Endothelial cell of umbilical vein (primary cell): ENCODE data around the gene RAB10. TPM values are rescaled to one million over a fixed set of nuclear protein-coding genes. Genes with fewer than 3 reads are reported as not detected.

Experiments used
- BruUV-seq: library from RNA; stranded (reverse); fragments of 400-500 nt; replicated peaks from 2 replicates; lab custom pipeline; 2021; lab: Mats Ljungman, UMichigan
- CTCF ChIA-PET: fragments of 300-600, 350-600 bp; sonication (Branson Sonifier 250); formaldehyde crosslinking; loops from one replicate; lab custom pipeline; 2021; ENCODE audit warnings: antibody characterized with exemption, inconsistent platforms; lab: Charles Lee
- POLR2A ChIA-PET: fragments of 300-600, 350-600 bp; sonication (Branson Sonifier 250); formaldehyde crosslinking; loops from one replicate; lab custom pipeline; 2021; ENCODE audit warnings: antibody characterized with exemption, inconsistent platforms; lab: Charles Lee
- DNase-seq: peaks from one replicate; pipeline ENCODE4 v3.0.0-alpha.2; 2011; ENCODE audit warnings: low read depth, low spot score
- FAIRE-seq: peaks from 2 replicates; lab custom pipeline; 2011; peaks lifted over from hg19 to GRCh38; lab: Jason Lieb, UNC
- H2AFZ ChIP-seq: 2 replicates; pipeline ENCODE4 v1.6.0; 2012; ENCODE audit warnings: low read depth, low read length, control low read depth, inconsistent platforms
- H3K27ac ChIP-seq: 2 replicates; pipeline ENCODE4 v1.5.1; 2011; ENCODE audit warnings: low read depth, mild to moderate bottlenecking, control low read depth, low read length, moderate library complexity; ENCODE audit not compliant: insufficient read depth
- H3K27me3 ChIP-seq, 2 experiments: 2 replicates each; pipeline versions ENCODE4 v1.6.0 to v1.6.1; 2011; ENCODE audit warnings: low read length in 2 of 2, mixed read lengths in 1 of 2; ENCODE audit not compliant: control insufficient read depth in 2 of 2, insufficient read depth in 2 of 2
- H3K36me3 ChIP-seq, 2 experiments: 2 replicates in 1 of 2; 3 replicates in 1 of 2; pipeline ENCODE4 v1.5.1; 2011; ENCODE audit warnings: low read length in 2 of 2, mild to moderate bottlenecking in 1 of 2, moderate library complexity in 1 of 2; ENCODE audit not compliant: control insufficient read depth in 2 of 2, insufficient read depth in 2 of 2; ENCODE audit errors: extremely low read depth in 1 of 2
- H3K4me1 ChIP-seq: 3 replicates; pipeline ENCODE4 v1.5.1; 2011; ENCODE audit warnings: mild to moderate bottlenecking, low read length; ENCODE audit not compliant: control insufficient read depth, insufficient read depth; ENCODE audit errors: extremely low read depth
- H3K4me2 ChIP-seq: 2 replicates; pipeline ENCODE4 v1.6.1; 2011; ENCODE audit warnings: low read length, control low read depth, mixed read lengths; ENCODE audit not compliant: insufficient read depth
- H3K4me3 ChIP-seq, 3 experiments: fragments of 200-600 bp in 1 of 3; sonication (generic), shearing (Covaris generic) in 1 of 3; replicated peaks in 1 of 3; 2 replicates each; pipeline ENCODE4 v1.5.1; 2011 to 2016; ENCODE audit warnings: control low read depth in 3 of 3, low read length in 3 of 3, mild to moderate bottlenecking in 2 of 3, inconsistent platforms in 1 of 3, low read depth in 1 of 3, moderate library complexity in 1 of 3; ENCODE audit not compliant: insufficient read depth in 1 of 3
- H3K79me2 ChIP-seq: 2 replicates; pipeline ENCODE4 v1.6.0; 2012; ENCODE audit warnings: low read length, inconsistent platforms; ENCODE audit not compliant: control insufficient read depth, insufficient read depth
- H3K9ac ChIP-seq: replicated peaks from 2 replicates; pipeline ENCODE3; 2011; ENCODE audit warnings: low read length, control low read depth; ENCODE audit not compliant: insufficient read depth; ENCODE audit errors: extremely low read depth
- H3K9me1 ChIP-seq: replicated peaks from 3 replicates; pipeline ENCODE4 v1.6.0; 2011; ENCODE audit warnings: mild to moderate bottlenecking, low read length; ENCODE audit not compliant: control insufficient read depth, insufficient read depth; ENCODE audit errors: extremely low read depth
- H3K9me3 ChIP-seq: replicated peaks from 2 replicates; pipeline ENCODE4 v1.5.1; 2012; ENCODE audit warnings: low read length, inconsistent platforms; ENCODE audit not compliant: control insufficient read depth, insufficient read depth
- H4K20me1 ChIP-seq: replicated peaks from 2 replicates; pipeline ENCODE3; 2011; ENCODE audit warnings: mild to moderate bottlenecking, low read length; ENCODE audit not compliant: control insufficient read depth, insufficient read depth; ENCODE audit errors: extremely low read depth
- CTCF ChIP-seq, 2 donors: IDR thresholded peaks; 1 replicate in 1 of 2; 2 replicates in 1 of 2; pipeline ENCODE4 v1.5.1; 2011; ENCODE audit warnings: low read length in 2 of 2, mild to moderate bottlenecking in 2 of 2, moderate library complexity in 2 of 2, control low read depth in 1 of 2, inconsistent platforms in 1 of 2, low read depth in 1 of 2; ENCODE audit not compliant: insufficient read depth in 1 of 2; ENCODE audit errors: extremely low read depth in 1 of 2
- EZH2 ChIP-seq: IDR thresholded peaks from 2 replicates; pipeline ENCODE4 v1.6.1; 2012; ENCODE audit warnings: borderline replicate concordance, low read depth, mild to moderate bottlenecking, moderate library complexity, low read length, inconsistent platforms; ENCODE audit not compliant: severe bottlenecking
- FOS ChIP-seq: IDR thresholded peaks from 2 replicates; pipeline ENCODE4 v1.6.1; 2011; ENCODE audit warnings: mild to moderate bottlenecking, low read length, moderate library complexity, borderline replicate concordance; ENCODE audit not compliant: insufficient read depth
- GATA2 ChIP-seq: IDR thresholded peaks from 2 replicates; pipeline ENCODE4 v1.7.0; 2011; ENCODE audit warnings: low read depth, mild to moderate bottlenecking, moderate library complexity, mixed read lengths, low read length; ENCODE audit not compliant: insufficient read length, insufficient read depth
- JUN ChIP-seq: IDR thresholded peaks from 2 replicates; pipeline ENCODE4 v1.6.1; 2011; ENCODE audit warnings: borderline replicate concordance, low read depth; ENCODE audit not compliant: insufficient read length, insufficient read depth
- MAX ChIP-seq: IDR thresholded peaks from 2 replicates; pipeline ENCODE4 v1.6.1; 2011; ENCODE audit not compliant: insufficient read depth, insufficient read length
- MYC ChIP-seq: IDR thresholded peaks from one replicate; pipeline ENCODE4 v1.6.1; 2011; ENCODE audit warnings: mild to moderate bottlenecking, low read depth, low read length
- POLR2A ChIP-seq: IDR thresholded peaks from 2 replicates; pipeline ENCODE4 v1.6.1; 2012; ENCODE audit warnings: low read depth, mild to moderate bottlenecking, control low read depth, low read length
- POLR2AphosphoS5 ChIP-seq: IDR thresholded peaks from 2 replicates; pipeline ENCODE4 v1.6.1; 2012; ENCODE audit warnings: low read depth, mild to moderate bottlenecking, control low read depth, low read length, moderate library complexity; ENCODE audit not compliant: insufficient read depth
- dilution Hi-C: fragments of 300-500 bp; cut with MboI; formaldehyde crosslinking; loops from one replicate; pipeline ENCODE4 v1.15.0; 2019; ENCODE audit warnings: low sequenced_read_pairs; ENCODE audit not compliant: extremely low pct_ligation_motif_present
- intact Hi-C: fragments of 100-400 bp; cut with micrococcal nuclease; formaldehyde crosslinking; loops from one replicate; pipeline ENCODE4 v1.10.0; 2022
- polyA plus RNA-seq, 4 experiments: library from polyadenylated mRNA; depleted of rRNA in 3 of 4; stranded (reverse) in 3 of 4; unstranded in 1 of 4; fragments of >200 nt; gene quantifications; 2 replicates each; pipeline versions ENCODE4 v1.2.1 to v1.2.3, GENCODE V29; 2011 to 2012; ENCODE audit warnings: missing spikeins in 1 of 4
- total RNA-seq: library from RNA; stranded (reverse); gene quantifications from 2 replicates; pipeline ENCODE4 v1.2.3, GENCODE V29; 2021

Gene RAB10
- total and polyA plus RNA-seq, 2 donors (not counting 3 experiments of a cell fraction or from before 2014, with no cell fraction given), result 45.1 to 104 TPM

- intact Hi-C loops, result no loop called here
- POLR2A ChIA-PET, result no interaction called here
- H2AFZ ChIP-seq, result no peak overlapping the region
These were observed 116.4 kb downstream of the RAB10 start for GRCh38 chr2:26150243-26150642.

More at GRCh38 chr2:26150243-26150642, 116.4 kb downstream of the RAB10 start:
- FAIRE-seq (no peak), DNase-seq (no peak)
- Histone ChIP-seq H3K9me1 (no peaks in the 10 kb centered on the region), H3K27ac (no peak overlapping the region), H3K36me3 (no peaks in the 10 kb centered on the region), H3K4me2 (no peak overlapping the region), H3K4me1 (peaks cover 5% of the 10 kb centered on the region), H4K20me1 (no peaks in the 10 kb centered on the region), H3K27me3 (peaks cover 0 to 2% of the 10 kb centered on the region in 2 experiments), H3K4me3 (no peak overlapping the region), H3K79me2 (no peaks in the 10 kb centered on the region), H3K9me3 (no peaks in the 10 kb centered on the region), H3K9ac (no peak overlapping the region)
- dilution Hi-C loops, result no loop called here
- TF ChIP-seq EZH2, result no peak
- no peak for TF ChIP-seq MAX
- TF ChIP-seq CTCF (IDR thresholded peaks at IDR 0.05; ENCODE audit: extremely low read depth in 1 of 2, insufficient read depth in 1 of 2, low read depth in 1 of 2, low read length in 2 of 2), result no peak
- no peak for TF ChIP-seq JUN
- no peak for TF ChIP-seq POLR2A
- TF ChIP-seq MYC, result no peak
- TF ChIP-seq GATA2, result no peak
- TF ChIP-seq FOS, result no peak
- TF ChIP-seq POLR2AphosphoS5, result no peak
- CTCF ChIA-PET, result no interaction called here
- no TSS peak for BruUV-seq
